Endothelial cell of umbilical vein (primary cell): ENCODE results near the gene RBM5. TPM values are rescaled to one million over a fixed set of nuclear protein-coding genes. Genes with fewer than 3 reads are reported as not detected.

Experiments
- BruUV-seq: library from RNA; stranded (reverse); fragments of 400-500 nt; replicated peaks from 2 replicates; lab custom pipeline; 2021; lab: Mats Ljungman, UMichigan
- CTCF ChIA-PET: fragments of 300-600, 350-600 bp; sonication (Branson Sonifier 250); formaldehyde crosslinking; loops from one replicate; lab custom pipeline; 2021; ENCODE audit warnings: antibody characterized with exemption, inconsistent platforms; lab: Charles Lee
- POLR2A ChIA-PET: fragments of 300-600, 350-600 bp; sonication (Branson Sonifier 250); formaldehyde crosslinking; loops from one replicate; lab custom pipeline; 2021; ENCODE audit warnings: antibody characterized with exemption, inconsistent platforms; lab: Charles Lee
- DNase-seq: peaks from one replicate; pipeline ENCODE4 v3.0.0-alpha.2; 2011; ENCODE audit warnings: low read depth, low spot score
- FAIRE-seq: peaks from 2 replicates; lab custom pipeline; 2011; peaks lifted over from hg19 to GRCh38; lab: Jason Lieb, UNC
- H2AFZ ChIP-seq: 2 replicates; pipeline ENCODE4 v1.6.0; 2012; ENCODE audit warnings: low read depth, low read length, control low read depth, inconsistent platforms
- H3K27ac ChIP-seq: 2 replicates; pipeline ENCODE4 v1.5.1; 2011; ENCODE audit warnings: low read depth, mild to moderate bottlenecking, control low read depth, low read length, moderate library complexity; ENCODE audit not compliant: insufficient read depth
- H3K27me3 ChIP-seq, 2 experiments: 2 replicates each; pipeline versions ENCODE4 v1.6.0 to v1.6.1; 2011; ENCODE audit warnings: low read length in 2 of 2, mixed read lengths in 1 of 2; ENCODE audit not compliant: control insufficient read depth in 2 of 2, insufficient read depth in 2 of 2
- H3K36me3 ChIP-seq, 2 experiments: 2 replicates in 1 of 2; 3 replicates in 1 of 2; pipeline ENCODE4 v1.5.1; 2011; ENCODE audit warnings: low read length in 2 of 2, mild to moderate bottlenecking in 1 of 2, moderate library complexity in 1 of 2; ENCODE audit not compliant: control insufficient read depth in 2 of 2, insufficient read depth in 2 of 2; ENCODE audit errors: extremely low read depth in 1 of 2
- H3K4me1 ChIP-seq: 3 replicates; pipeline ENCODE4 v1.5.1; 2011; ENCODE audit warnings: mild to moderate bottlenecking, low read length; ENCODE audit not compliant: control insufficient read depth, insufficient read depth; ENCODE audit errors: extremely low read depth
- H3K4me2 ChIP-seq: 2 replicates; pipeline ENCODE4 v1.6.1; 2011; ENCODE audit warnings: low read length, control low read depth, mixed read lengths; ENCODE audit not compliant: insufficient read depth
- H3K4me3 ChIP-seq, 3 experiments: fragments of 200-600 bp in 1 of 3; sonication (generic), shearing (Covaris generic) in 1 of 3; replicated peaks in 1 of 3; 2 replicates each; pipeline ENCODE4 v1.5.1; 2011 to 2016; ENCODE audit warnings: control low read depth in 3 of 3, low read length in 3 of 3, mild to moderate bottlenecking in 2 of 3, inconsistent platforms in 1 of 3, low read depth in 1 of 3, moderate library complexity in 1 of 3; ENCODE audit not compliant: insufficient read depth in 1 of 3
- H3K79me2 ChIP-seq: 2 replicates; pipeline ENCODE4 v1.6.0; 2012; ENCODE audit warnings: low read length, inconsistent platforms; ENCODE audit not compliant: control insufficient read depth, insufficient read depth
- H3K9ac ChIP-seq: replicated peaks from 2 replicates; pipeline ENCODE3; 2011; ENCODE audit warnings: low read length, control low read depth; ENCODE audit not compliant: insufficient read depth; ENCODE audit errors: extremely low read depth
- H3K9me1 ChIP-seq: replicated peaks from 3 replicates; pipeline ENCODE4 v1.6.0; 2011; ENCODE audit warnings: mild to moderate bottlenecking, low read length; ENCODE audit not compliant: control insufficient read depth, insufficient read depth; ENCODE audit errors: extremely low read depth
- H3K9me3 ChIP-seq: replicated peaks from 2 replicates; pipeline ENCODE4 v1.5.1; 2012; ENCODE audit warnings: low read length, inconsistent platforms; ENCODE audit not compliant: control insufficient read depth, insufficient read depth
- H4K20me1 ChIP-seq: replicated peaks from 2 replicates; pipeline ENCODE3; 2011; ENCODE audit warnings: mild to moderate bottlenecking, low read length; ENCODE audit not compliant: control insufficient read depth, insufficient read depth; ENCODE audit errors: extremely low read depth
- CTCF ChIP-seq, 2 donors: IDR thresholded peaks; 1 replicate in 1 of 2; 2 replicates in 1 of 2; pipeline ENCODE4 v1.5.1; 2011; ENCODE audit warnings: low read length in 2 of 2, mild to moderate bottlenecking in 2 of 2, moderate library complexity in 2 of 2, control low read depth in 1 of 2, inconsistent platforms in 1 of 2, low read depth in 1 of 2; ENCODE audit not compliant: insufficient read depth in 1 of 2; ENCODE audit errors: extremely low read depth in 1 of 2
- EZH2 ChIP-seq: IDR thresholded peaks from 2 replicates; pipeline ENCODE4 v1.6.1; 2012; ENCODE audit warnings: borderline replicate concordance, low read depth, mild to moderate bottlenecking, moderate library complexity, low read length, inconsistent platforms; ENCODE audit not compliant: severe bottlenecking
- FOS ChIP-seq: IDR thresholded peaks from 2 replicates; pipeline ENCODE4 v1.6.1; 2011; ENCODE audit warnings: mild to moderate bottlenecking, low read length, moderate library complexity, borderline replicate concordance; ENCODE audit not compliant: insufficient read depth
- GATA2 ChIP-seq: IDR thresholded peaks from 2 replicates; pipeline ENCODE4 v1.7.0; 2011; ENCODE audit warnings: low read depth, mild to moderate bottlenecking, moderate library complexity, mixed read lengths, low read length; ENCODE audit not compliant: insufficient read length, insufficient read depth
- JUN ChIP-seq: IDR thresholded peaks from 2 replicates; pipeline ENCODE4 v1.6.1; 2011; ENCODE audit warnings: borderline replicate concordance, low read depth; ENCODE audit not compliant: insufficient read length, insufficient read depth
- MAX ChIP-seq: IDR thresholded peaks from 2 replicates; pipeline ENCODE4 v1.6.1; 2011; ENCODE audit not compliant: insufficient read depth, insufficient read length
- MYC ChIP-seq: IDR thresholded peaks from one replicate; pipeline ENCODE4 v1.6.1; 2011; ENCODE audit warnings: mild to moderate bottlenecking, low read depth, low read length
- POLR2A ChIP-seq: IDR thresholded peaks from 2 replicates; pipeline ENCODE4 v1.6.1; 2012; ENCODE audit warnings: low read depth, mild to moderate bottlenecking, control low read depth, low read length
- POLR2AphosphoS5 ChIP-seq: IDR thresholded peaks from 2 replicates; pipeline ENCODE4 v1.6.1; 2012; ENCODE audit warnings: low read depth, mild to moderate bottlenecking, control low read depth, low read length, moderate library complexity; ENCODE audit not compliant: insufficient read depth
- dilution Hi-C: fragments of 300-500 bp; cut with MboI; formaldehyde crosslinking; loops from one replicate; pipeline ENCODE4 v1.15.0; 2019; ENCODE audit warnings: low sequenced_read_pairs; ENCODE audit not compliant: extremely low pct_ligation_motif_present
- intact Hi-C: fragments of 100-400 bp; cut with micrococcal nuclease; formaldehyde crosslinking; loops from one replicate; pipeline ENCODE4 v1.10.0; 2022
- polyA plus RNA-seq, 4 experiments: library from polyadenylated mRNA; depleted of rRNA in 3 of 4; stranded (reverse) in 3 of 4; unstranded in 1 of 4; fragments of >200 nt; gene quantifications; 2 replicates each; pipeline versions ENCODE4 v1.2.1 to v1.2.3, GENCODE V29; 2011 to 2012; ENCODE audit warnings: missing spikeins in 1 of 4
- total RNA-seq: library from RNA; stranded (reverse); gene quantifications from 2 replicates; pipeline ENCODE4 v1.2.3, GENCODE V29; 2021

Gene RBM5
- total and polyA plus RNA-seq, 2 donors (not counting 3 experiments of a cell fraction or from before 2014, with no cell fraction given): 190 to 218 TPM

GRCh38 chr3:50124800-50125178, 36.1 kb downstream of the RBM5 start:
- Histone ChIP-seq H2AFZ (no peak overlapping the region), H3K27me3 (no peaks in the 10 kb centered on the region), H3K27ac (no peak overlapping the region), H3K9ac (no peak overlapping the region), H3K9me3 (no peaks in the 10 kb centered on the region), H3K4me2 (no peak overlapping the region), H4K20me1 (no peaks in the 10 kb centered on the region), H3K4me1 (peaks cover 7% of the 10 kb centered on the region), H3K36me3 (peaks cover 0 to 10% of the 10 kb centered on the region in 2 experiments), H3K79me2 (no peaks in the 10 kb centered on the region), H3K4me3 (no peak overlapping the region), H3K9me1 (no peaks in the 10 kb centered on the region)
- DNase-seq: no peak
- intact Hi-C loops (loop anchor here (10.0 kb wide), 1 partner anchor 140 kb away; the partner anchor contains the start of gene SEMA3B), dilution Hi-C loops (no loop called here)
- no TSS peak for BruUV-seq
- ChIA-PET CTCF (interaction anchor here (4.4 to 6.3 kb wide), 2 partner anchors 28 to 66 kb away, joined by 40 to 177 read pairs; partner anchors contain the start of gene GNAT1), POLR2A (interaction anchor here (0.6 kb wide), 1 partner anchor 63 kb away, joined by 4 read pairs; no protein-coding TSS in a partner anchor)
- TF ChIP-seq POLR2A (no peak), CTCF (IDR thresholded peaks at IDR 0.05; ENCODE audit: extremely low read depth in 1 of 2, insufficient read depth in 1 of 2, low read depth in 1 of 2, low read length in 2 of 2) (no peak), JUN (no peak), POLR2AphosphoS5 (no peak), FOS (no peak), MYC (no peak), MAX (no peak), GATA2 (no peak), EZH2 (no peak)
- FAIRE-seq: no peak
